ENCODE data around the gene ZNF569.

DNA sequence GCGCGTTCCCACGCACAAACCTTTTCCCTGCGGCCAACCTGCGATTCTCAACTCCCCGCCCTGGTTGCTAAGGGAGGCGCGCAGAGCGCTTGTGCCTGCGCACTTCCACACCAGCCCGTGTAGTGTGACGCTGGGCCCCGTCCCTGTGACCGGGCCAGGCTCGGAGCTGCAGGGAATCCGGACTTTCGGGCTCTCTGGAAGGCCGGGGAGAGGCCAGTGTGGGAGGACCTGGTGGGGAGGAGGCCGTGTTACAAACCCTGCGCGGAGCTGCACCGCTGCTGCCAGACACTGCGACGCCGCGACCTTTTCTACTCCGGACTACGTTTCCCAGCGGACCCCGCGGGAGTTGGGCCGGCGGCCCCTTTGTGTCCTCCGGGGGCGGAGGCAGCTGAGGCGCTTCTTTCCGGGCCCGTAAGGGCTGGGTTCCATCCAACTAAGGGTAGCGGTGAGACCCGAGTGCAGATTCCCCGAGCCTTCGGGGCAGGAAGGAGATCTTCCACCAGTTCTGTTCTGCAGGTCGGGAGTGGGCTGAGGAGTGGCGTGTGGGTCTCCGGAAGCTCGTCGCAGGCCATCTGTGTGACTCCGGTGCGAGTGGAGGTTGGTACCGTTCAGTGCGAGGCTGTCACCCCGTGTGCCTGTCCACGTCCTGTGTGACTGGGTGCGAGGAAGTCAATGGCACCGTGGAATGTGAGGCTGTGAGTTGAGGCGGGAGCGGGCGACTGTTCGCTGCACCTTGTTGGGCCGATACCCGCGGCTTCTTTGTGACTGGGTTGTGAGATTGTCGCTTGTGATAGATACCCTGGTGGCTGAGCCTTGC is 1.9 kb upstream of the ZNF569 start, which contains the start of gene ZNF570:
- peak; percentile 58 to 76 for TF ChIP-seq POLR2AphosphoS5 (IDR thresholded peaks at IDR 0.05)
- TF ChIP-seq, protein P1, sequence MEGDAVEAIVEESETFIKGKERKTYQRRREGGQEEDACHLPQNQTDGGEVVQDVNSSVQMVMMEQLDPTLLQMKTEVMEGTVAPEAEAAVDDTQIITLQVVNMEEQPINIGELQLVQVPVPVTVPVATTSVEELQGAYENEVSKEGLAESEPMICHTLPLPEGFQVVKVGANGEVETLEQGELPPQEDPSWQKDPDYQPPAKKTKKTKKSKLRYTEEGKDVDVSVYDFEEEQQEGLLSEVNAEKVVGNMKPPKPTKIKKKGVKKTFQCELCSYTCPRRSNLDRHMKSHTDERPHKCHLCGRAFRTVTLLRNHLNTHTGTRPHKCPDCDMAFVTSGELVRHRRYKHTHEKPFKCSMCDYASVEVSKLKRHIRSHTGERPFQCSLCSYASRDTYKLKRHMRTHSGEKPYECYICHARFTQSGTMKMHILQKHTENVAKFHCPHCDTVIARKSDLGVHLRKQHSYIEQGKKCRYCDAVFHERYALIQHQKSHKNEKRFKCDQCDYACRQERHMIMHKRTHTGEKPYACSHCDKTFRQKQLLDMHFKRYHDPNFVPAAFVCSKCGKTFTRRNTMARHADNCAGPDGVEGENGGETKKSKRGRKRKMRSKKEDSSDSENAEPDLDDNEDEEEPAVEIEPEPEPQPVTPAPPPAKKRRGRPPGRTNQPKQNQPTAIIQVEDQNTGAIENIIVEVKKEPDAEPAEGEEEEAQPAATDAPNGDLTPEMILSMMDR (IDR thresholded peaks at IDR 0.05), result peak in 1 of 6 experiments; percentile 4
- peak in 3 of 4 donors; percentile 27 to 75 (median 33) for TF ChIP-seq POLR2A (IDR thresholded peaks at IDR 0.05)
- no peak for TF ChIP-seq EP300 (IDR thresholded peaks at IDR 0.05)

Data from upper lobe of left lung (tissue), 4 donors.